Activated gamma-delta T cell treated with Interleukin-2 at 50 U/mL for 16 hours (primary cell): ENCODE results near the gene CEP68.

ENCODE experiments used
- DNase-seq: peaks from one replicate; pipeline ENCODE4 v3.0.0-alpha.2; 2020

The CEP68 gene

DNA sequence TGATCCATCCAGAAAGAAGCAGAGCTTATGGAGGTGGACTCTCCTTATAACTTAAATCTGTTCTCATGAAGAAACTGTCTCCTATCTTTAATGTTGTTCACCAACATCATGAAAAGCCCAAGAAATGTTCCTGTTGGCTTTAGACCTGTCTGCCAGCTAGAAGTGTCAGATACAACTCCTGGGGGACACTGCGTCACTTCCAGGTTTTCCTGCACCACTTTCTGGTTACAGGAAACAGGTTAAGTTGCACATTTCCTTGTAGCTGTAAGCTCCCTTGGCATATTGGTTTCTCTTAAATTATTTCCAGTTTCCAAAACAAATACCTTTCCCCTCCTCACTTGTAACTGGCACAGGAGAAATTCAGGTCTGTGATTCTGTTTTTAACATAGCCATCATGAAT, 2.9 kb downstream of the CEP68 start:
- DNase-seq, result no peak

DNA sequence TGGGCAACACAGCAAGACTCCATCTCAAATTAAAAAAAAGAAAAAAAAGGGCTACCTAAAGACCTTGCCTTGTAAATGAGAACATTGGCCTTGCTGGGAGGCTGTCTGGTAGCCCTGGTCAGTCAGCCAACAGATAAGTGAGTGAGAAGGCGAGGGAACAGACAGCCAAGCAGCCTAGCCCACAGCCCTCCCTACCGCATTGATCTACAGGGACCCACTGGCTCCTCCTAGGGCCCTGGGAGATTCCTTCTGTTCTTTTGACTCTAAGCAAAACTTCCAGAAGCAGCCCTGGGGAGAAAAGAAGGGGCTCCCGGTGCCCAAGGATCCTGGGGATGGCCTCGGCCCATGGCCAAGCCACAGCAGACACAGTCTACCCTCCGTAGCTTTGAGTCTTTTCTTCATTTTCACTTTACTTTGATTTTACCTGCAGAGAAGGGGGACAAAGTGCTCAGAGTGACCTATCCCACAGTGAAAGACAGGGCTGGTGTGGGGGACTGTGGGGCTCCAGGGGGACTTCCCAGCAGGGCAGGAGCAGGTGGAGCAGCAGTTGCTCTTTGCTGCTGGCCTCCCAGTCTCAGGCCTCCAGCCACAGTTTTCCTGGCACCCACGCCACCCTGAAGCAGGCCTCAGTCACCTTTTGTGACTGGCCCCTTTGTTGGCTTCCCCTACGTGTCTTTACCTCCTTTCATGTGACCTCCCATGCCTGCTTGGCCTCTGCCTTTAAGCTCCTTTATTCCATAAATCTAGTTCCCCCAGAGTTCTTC, 5.1 kb downstream of the CEP68 start:
- no peak for DNase-seq

DNA sequence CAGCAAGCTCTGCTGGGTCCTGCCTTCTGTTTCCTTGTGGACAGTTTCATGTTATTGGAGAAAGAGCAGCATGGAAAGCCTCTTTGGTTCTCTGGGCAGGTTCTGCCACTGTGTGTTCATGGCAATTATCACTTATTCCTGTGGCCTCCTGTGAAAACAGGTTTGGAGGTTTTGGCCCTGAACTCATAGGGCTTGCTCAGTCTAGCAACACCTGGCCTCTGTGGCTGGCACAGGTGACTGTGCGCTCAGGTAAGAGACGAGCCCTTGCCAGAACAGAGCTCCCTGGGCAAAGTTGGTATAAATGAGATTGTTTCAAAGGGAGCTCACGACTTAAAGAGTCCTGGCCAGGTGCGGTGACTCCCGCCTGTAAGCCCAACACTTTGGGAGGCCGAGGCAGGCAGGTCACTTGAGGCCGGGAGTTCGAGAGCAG, 5.7 kb downstream of the CEP68 start:
- no peak for DNase-seq

DNA sequence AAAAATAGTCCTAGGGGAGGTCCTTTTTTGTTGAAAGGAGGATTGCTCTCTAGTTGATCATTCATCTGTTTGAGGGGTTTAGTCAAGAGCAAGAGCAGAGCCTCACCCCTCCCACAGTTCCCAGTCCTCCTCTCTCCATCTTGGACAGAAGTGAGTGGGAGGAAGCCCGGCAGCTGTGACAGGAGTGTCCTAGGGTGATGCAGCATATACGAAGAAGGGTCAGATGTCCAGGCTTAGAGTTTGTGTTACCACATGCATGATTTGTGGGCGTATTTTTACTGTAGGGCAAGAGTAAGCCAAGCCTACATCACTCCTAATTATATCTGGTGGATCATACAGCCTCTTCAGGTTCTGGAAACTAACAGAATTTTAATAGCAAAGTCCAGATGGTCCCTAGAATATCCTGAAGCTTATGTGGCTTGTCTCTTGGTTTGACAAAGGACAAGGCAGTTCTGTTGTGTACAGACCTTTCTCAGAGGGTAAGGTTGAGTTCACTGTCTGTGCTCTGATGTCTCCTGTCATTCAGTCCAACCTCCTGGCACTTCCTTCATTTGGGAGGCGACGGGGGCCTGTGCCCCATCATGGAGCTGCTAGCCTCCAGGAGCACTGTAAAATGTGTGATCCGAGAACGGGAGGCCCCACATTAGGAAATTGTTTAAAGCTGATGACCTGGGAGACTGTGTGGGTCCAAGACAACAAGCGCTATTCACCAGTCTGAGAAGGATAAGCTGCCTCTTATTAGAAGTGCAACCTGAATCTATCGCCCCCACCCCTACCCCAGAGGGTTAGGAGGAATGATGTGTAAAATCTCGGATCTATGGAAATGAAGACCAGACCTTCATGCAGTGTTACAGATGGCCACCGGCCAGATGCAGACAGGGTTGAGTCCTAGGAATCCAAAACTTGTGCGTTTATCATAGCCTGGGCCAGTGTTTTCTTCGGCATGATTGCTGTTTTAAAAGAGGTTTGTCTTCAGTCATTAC, 6.9 kb downstream of the CEP68 start:
- no peak for DNase-seq

DNA sequence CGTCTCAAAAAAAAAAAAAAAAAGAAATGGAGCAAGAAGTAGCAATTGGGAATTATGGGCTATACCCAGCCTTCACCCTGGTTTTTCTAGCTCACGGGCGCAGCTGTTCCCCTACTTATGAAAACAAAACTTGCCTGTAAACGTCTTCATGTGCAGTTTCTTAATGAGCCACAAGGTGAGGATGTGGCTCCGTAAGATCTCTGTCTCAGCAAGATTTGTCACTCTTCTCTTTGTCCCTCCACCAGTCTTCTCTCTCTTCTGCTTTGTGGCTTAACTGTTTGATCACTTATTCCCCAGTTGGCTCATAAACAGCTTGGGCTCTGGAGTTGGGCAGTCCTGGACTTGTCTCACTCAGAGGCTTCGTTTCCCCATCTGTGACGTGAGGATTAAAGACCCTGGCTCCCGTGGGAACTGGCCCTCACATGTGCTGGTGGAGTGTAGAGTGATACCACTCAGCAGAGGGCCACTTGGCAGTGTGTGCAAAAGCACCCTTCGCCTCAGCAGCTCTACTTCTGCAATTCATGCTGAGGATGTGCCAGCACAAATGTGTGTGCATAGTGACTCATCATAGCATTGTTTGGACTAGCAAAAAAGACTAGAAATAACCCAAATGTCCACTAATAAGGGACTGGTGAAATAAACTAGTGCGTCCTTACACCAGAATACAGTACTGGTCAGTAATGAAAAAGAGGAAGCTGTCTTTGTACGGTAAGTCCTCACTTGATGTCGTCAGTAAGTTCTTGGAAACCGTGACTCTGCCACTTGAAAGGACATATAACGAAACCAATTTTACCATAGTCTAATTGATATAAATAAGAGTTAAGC, 8.7 kb downstream of the CEP68 start:
- DNase-seq, result peak; percentile 17

DNA sequence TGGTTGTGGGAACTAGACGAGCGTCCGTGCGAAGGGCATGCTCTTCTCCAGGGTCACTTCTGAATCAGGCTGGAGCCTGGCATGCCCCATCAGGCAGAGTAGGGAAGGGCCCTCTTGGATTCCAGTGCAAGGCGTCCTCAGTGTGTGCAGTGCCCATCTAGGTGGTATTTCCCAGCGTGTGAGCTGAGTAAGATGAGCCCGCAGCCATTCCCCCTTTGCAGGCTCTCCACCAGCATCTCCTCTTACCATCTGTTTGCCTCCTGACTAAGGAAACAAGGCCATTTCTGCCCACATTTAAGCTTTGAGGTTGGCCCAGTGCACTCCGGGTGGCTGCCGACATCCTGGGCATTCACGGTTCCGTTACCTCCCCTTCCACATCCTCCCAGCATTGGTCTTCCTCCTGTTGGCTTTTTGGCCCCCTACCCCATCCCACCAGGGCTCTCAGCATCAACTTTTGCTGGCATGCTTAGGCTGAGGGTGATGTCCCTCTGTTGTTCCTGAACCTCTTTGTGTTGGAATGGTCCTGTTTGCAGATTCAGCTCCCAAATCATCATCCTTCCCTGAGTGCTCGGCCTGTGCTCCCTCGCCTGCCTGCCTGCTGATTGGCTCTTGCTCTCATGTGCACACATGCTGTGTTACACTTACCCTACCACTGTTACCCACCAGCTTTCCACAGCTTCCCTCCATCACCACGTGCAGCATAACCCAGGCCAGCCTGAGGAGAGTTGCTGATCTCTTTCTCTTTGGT, 11.8 kb downstream of the CEP68 start:
- DNase-seq, result no peak

DNA sequence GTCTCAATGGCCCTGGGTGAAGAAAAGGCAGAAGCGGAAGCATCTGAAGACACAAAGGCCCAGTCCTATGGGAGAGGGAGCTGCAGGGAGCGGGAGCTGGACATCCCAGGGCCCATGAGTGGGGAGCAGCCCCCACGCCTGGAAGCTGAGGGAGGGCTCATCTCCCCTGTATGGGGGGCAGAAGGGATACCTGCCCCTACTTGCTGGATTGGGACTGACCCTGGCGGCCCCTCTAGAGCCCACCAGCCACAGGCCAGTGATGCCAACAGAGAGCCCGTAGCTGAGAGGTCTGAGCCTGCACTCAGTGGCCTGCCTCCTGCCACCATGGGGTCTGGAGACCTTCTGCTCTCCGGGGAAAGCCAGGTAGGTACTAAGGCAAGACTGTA, 13.2 kb downstream of the CEP68 start:
- DNase-seq, result no peak

DNA sequence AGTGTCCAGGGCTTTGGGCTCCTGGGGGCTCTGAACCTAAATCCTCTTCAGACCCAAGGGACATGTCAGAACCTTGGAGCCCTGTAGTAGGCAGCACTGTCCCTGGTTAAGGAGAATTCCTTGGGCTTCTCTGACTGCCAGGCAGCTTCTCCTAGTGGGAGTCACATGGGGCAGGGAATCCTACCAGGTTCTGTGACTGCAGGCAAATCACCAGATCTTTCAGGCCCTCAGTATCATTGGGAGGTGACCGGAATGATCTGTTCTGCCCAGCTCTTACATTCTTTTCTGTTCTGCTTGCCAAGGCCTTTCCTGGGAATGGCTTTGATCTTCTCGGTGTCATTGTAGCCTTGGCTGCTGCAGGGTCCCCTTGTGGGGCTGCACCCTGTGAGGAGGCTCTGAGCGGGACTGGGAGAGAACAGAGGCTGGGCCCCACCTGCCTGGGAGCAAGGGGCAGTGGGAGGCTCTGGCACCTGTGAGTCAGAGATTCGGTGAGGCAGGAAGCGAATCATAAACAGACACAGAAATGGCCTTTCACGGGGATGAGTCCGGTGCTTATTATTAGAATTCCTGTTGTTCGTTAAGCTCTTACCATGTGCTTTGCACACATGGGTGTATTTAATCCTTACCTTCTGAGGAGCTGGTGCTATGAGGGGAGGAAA, 14.1 kb downstream of the CEP68 start:
- DNase-seq, result no peak

DNA sequence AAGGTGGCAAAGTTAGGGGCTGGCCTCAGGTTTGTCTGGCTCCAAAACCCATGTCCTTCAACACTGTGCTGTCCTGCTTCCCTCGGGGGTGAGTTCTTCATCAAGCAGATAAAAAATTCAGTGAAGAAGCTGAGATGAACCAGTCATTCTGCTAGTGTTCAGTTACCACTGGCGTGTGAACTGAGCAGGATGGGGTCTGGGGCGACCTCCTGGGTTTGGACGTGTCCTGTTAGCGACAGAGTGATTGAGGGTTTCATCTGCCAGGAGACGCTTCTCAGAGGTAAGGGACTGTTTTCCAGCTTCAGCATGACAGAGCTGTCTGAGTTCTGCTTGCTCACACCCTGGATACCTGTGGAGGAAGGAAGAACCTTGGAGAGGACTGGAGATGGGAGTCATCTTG, 14.6 kb downstream of the CEP68 start:
- DNase-seq, result no peak

DNA sequence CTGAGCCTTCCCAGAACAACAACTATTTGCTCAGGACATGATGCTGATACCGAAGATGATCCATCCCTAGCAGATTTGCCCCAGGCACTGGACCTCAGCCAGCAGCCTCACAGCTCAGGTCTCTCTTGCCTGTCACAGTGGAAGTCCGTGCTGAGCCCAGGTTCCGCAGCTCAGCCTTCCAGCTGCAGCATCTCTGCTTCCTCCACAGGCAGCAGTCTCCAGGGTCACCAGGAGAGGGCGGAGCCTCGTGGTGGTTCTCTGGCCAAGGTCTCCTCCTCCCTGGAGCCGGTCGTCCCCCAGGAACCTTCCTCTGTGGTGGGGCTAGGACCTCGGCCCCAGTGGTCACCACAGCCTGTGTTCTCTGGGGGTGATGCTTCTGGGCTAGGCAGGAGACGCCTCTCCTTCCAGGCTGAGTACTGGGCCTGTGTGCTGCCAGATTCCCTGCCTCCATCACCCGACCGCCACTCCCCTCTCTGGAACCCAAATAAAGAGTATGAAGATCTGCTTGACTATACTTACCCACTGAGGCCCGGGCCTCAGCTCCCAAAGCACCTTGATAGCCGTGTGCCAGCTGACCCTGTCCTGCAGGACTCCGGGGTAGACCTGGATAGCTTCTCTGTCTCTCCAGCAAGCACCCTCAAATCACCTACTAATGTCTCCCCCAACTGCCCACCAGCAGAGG, 15.4 kb downstream of the CEP68 start:
- DNase-seq, result no peak

DNA sequence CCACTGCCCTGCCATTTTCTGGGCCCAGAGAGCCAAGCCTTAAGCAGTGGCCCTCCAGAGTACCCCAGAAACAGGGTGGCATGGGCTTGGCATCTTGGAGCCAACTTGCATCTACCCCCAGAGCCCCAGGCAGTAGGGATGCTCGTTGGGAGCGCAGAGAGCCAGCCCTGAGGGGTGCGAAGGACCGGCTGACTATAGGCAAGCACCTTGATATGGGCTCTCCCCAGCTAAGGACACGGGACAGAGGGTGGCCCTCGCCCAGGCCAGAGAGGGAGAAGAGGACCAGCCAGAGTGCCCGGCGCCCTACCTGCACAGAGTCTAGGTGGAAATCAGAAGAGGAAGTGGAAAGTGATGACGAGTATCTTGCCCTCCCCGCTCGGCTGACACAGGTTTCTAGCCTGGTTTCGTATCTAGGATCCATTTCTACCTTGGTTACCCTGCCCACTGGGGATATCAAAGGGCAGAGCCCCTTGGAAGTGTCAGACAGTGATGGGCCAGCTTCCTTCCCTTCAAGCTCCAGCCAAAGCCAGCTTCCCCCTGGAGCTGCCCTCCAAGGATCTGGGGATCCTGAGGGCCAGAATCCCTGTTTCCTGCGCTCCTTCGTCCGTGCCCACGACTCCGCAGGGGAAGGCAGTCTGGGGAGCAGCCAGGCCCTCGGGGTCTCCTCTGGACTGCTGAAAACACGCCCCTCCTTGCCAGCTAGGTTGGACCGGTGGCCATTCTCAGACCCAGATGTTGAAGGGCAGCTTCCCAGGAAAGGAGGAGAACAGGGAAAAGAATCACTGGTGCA, 16.2 kb downstream of the CEP68 start:
- DNase-seq, result no peak

DNA sequence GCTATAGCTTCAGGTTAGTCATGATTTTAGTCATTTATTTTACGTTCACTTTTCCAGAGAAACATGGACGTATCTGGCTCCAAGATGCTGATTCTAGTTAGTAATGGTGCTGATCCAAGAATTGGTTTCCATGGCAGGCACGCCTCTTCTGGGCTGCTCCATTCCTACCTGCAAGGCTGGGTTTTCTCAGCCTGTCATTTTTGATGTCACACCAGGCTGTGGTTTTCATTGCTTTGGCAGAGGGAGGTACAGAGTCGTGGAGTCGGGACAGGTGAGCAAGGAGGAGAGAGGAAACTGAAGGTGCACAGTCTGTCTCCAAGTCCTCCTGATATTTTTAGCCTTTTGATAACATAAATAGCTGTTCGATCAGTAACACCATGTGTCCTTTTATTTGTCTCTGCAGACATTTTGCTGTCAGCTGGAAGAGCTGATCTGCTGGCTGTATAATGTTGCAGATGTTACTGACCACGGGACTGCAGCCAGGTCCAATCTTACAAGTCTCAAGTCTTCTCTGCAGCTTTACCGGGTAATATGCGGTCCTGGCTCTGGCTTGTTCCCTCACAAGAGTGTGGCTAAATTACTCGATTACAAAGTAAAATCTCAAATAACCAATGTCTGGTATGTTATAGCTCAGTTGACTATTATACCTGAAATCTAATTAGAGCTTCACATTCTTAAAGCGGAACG, 17.8 kb downstream of the CEP68 start:
- DNase-seq, result no peak

DNA sequence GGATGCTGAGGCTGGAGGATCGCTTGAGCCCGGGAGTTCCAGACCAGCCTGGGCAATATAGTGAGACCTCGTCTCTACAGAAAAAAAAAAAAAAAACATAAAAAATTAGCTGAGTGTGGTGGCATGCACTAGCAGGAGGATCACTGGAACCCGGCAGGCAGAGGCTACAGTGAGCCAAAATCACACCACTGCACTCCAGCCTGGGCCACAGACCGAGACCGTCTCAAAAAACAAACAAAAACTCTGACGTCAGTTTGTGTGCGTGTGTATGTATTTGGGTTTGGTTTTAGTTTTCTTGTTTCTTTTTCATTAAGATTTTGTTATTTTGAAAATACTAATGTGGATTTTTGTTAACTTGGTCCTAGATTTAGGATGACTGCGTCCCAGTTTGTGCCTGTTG, 19.0 kb downstream of the CEP68 start:
- DNase-seq, result no peak

DNA sequence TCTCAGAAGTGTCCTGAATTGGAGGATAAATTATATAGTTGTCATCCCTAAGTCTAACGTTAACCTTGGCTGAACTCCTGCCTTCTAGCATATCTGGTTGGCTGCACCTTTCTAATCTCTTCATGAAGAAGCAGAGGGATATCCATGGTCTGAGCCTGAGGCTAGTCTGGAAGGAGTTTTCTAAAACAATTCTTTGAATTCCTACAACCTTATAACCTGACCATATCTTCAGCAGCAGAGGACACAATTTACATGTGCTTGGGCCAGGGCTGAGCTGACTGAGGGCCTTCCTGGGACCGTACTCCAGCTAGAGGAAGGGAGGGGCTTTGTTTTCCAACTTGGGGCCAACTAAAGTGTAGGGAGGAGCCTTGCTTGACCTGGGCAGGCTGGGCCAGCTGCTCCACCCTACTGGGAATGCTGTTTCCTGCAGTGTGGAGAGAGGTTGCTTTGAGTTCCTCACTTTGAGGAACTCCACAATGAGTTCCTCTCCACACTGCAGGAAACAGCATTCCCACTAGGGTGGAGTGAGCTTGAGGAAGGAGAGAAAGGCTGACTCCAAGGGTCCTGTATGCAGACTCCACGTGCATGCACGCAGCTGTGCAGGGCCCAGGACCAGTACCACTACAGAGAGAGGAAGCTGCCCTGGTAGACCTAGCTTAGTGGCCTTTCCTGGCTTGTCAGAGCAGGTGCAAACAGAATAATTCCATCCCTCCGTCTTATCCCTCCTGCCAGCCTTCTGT, 19.6 kb downstream of the CEP68 start:
- no peak for DNase-seq

DNA sequence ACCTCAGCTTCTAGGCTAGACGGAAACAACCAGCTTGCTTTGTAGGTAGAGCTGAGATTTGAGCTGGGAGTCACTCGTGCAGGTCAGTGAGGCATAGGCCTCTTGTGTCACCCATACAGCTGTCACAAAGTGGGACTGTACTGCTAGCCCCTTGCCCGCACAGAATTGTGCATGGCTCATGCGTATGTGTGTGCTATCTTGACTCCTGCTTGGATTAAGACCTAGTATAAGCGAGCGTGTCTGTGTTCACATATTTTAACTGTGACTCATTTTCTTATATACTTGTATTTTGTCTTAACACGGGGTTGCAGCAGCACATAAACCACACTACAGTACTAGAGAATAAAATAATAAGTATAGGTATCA, 20.1 kb downstream of the CEP68 start:
- DNase-seq, result no peak

DNA sequence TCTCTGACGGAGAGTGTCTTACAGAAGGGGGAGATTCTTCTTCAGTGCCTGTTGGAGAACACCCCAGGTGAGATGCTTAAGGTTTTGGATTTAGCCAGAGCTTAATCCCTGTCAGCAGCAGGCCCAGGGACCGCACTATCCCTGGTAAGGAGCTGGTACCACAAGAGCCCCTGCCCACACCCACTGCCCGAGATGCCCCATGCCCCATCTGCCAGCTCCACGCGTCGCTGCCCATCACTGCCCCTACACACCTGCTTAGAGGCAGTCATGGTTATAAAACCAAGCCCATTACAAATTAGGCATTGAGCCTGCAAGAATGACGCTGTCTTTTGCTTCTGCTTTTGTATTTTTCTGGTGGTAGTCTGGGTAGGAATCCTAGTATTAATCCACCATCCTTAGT, 21.7 kb downstream of the CEP68 start:
- DNase-seq, result no peak

DNA sequence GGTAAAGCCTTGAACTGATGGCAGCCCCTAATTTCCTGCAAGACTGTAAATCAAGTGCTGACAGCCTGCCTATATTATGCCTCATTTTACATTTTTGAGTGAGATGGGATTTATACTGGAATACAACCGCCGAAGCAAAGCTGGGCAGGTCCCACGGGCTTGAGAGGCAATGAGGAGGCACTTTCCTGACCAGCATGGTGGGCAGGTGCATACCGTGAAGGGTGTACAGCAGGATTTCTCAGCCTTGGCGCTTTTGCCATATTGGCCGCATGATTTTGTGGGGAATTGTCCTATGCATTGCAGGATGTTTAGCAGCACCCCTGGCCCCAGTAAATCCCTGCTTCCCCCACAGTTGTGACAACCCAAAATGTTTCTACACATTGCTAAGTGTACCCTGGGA, 22.8 kb downstream of the CEP68 start:
- DNase-seq, result no peak

DNA sequence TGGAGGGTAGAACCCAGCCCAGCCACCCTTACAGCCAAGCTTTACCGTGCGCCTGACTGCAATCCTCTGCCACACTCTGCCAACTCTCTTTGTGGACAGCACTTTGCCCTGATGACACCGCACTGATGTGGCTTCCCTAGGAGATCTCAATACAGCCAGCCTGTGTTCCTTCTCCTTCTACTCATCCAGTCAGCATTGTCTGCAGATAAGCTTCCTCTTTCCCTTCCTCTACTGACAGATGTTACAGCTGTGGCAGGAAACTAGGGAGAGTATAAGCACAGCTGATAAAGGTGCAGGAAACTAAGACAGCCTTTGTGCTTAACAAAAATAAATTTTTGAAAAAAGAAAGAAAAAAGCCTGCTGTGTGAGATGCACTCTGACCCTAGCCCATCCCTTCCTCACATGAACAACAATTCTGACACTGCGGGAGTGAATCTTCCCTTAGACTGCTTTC, 25.0 kb downstream of the CEP68 start:
- DNase-seq, result no peak

DNA sequence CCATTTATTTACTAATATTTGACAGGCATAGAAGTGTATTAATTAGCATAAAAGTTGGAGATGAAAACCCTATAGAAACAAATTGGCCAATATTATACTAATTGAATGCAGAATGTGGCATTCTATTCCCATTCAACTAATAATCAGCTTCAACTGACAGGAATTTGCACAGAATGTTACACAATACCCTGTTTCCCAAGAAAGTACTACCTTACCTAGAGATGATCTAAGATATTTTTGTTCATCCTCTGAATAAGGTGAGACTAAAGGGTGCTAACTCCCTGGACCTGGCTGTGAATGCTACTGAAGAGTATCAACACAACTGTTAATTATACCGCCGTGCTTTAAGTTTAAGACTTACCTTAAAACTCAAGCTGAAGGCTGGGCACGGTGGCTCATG, 28.9 kb downstream of the CEP68 start:
- DNase-seq, result no peak
